Measurements from ENCODE around the gene MTHFR. TPM values are rescaled to one million over a fixed set of nuclear protein-coding genes. Genes with fewer than 3 reads are reported as not detected.

Gene MTHFR
- total and polyA plus RNA-seq, 2 of the 4 experiments (the other 2 are of a cell fraction): 7.3 to 7.4 TPM

- Histone ChIP-seq H4K8ac (ENCODE audit: low read depth in 2 of 2, low read length in 2 of 2) (no peak overlapping the region), H2AFZ (replicated peaks; ENCODE audit: low read length, poor library complexity) (no peak overlapping the region), H2BK120ac (ENCODE audit: low read depth, low read length) (no peak overlapping the region), H2BK15ac (ENCODE audit: low read depth, low read length) (no peak overlapping the region), H3K56ac (ENCODE audit: extremely low read depth, insufficient read depth, low read length) (no peak overlapping the region), H4K5ac (ENCODE audit: low read depth, low read length) (no peak overlapping the region), H3K9me3 (ENCODE audit: control insufficient read depth, insufficient read depth, low read length) (no peaks in the 10 kb centered on the region), H3K36me3 (ENCODE audit: control insufficient read depth, insufficient read depth, low read length) (no peaks in the 10 kb centered on the region), H3K27ac (ENCODE audit: insufficient read depth, low read length) (no peak overlapping the region), H3K4ac (ENCODE audit: low read depth, low read length) (no peak overlapping the region), H2BK5ac (ENCODE audit: low read depth, low read length, poor library complexity, severe bottlenecking) (no peak overlapping the region), H3K14ac (replicated peaks; ENCODE audit: low read depth, low read length) (no peak overlapping the region), H3K79me1 (ENCODE audit: low read depth in 1 of 2, low read length in 2 of 2) (no peaks in the 10 kb centered on the region), H3K4me2 (ENCODE audit: low read depth, low read length) (no peak overlapping the region), H3K23ac (ENCODE audit: low read depth, low read length) (no peak overlapping the region), H3K9me1 (ENCODE audit: insufficient read depth, low read length) (0 out of 2 replicates have a peak, but pooled peaks cover 4% of the 10 kb centered on the region), H3K27me3 (ENCODE audit: control insufficient read depth, insufficient read depth, low read length) (peaks cover 34% of the 10 kb centered on the region), H3K9ac (ENCODE audit: low read depth, low read length) (no peak overlapping the region), H2AK5ac (ENCODE audit: low read depth, low read length) (no peak overlapping the region), H3K4me1 (ENCODE audit: control insufficient read depth, insufficient read depth, low read length) (0 out of 2 replicates have a peak, but pooled peaks cover 1% of the 10 kb centered on the region), H2BK20ac (ENCODE audit: low read depth, low read length) (no peak overlapping the region), H3K4me3 (ENCODE audit: insufficient read depth, low read depth, low read length) (no peak overlapping the region), H2AK9ac (replicated peaks; ENCODE audit: low read depth, low read length, poor library complexity) (no peak overlapping the region), H3K18ac (ENCODE audit: low read depth, low read length) (no peak overlapping the region), H4K91ac (ENCODE audit: insufficient read depth, low read depth, low read length) (no peak overlapping the region), H4K20me1 (ENCODE audit: insufficient read depth, low read length) (no peaks in the 10 kb centered on the region)
- CTCF ChIA-PET: no interaction called here
- ATAC-seq (ENCODE audit: low read depth): no peak
- POLR2A ChIA-PET (ENCODE audit: unreplicated experiment): no interaction called here
- WGBS, 2 experiments (ENCODE audit: extremely low coverage in 2 of 2, insufficient read length in 1 of 2): no CpG with 5 or more reads among the region's 8 CpGs
- intact Hi-C loops (cut with micrococcal nuclease) (no loop called here), dilution Hi-C loops (cut with HindIII; ENCODE audit: low sequenced_read_pairs, unreplicated experiment) (no loop called here), in situ Hi-C loops (cut with MboI; ENCODE audit: low sequenced_read_pairs) (no loop called here)
- no TSS peak for BruUV-seq (replicated peaks)
- TF ChIP-seq CHD1 (IDR thresholded peaks at IDR 0.05; ENCODE audit: low read depth, low read length) (no peak), POLR2A (IDR thresholded peaks at IDR 0.05; ENCODE audit: low read depth, low read length) (no peak), SMC3 (IDR thresholded peaks at IDR 0.05; ENCODE audit: low read depth, low read length) (no peak), ELK1 (IDR thresholded peaks at IDR 0.05; ENCODE audit: borderline replicate concordance, low read depth, low read length) (no peak), MAZ (IDR thresholded peaks at IDR 0.05; ENCODE audit: borderline replicate concordance, low read depth, low read length) (no peak), CTCF (conservative IDR thresholded peaks at IDR 0.05; ENCODE audit: low read depth, low read length) (no peak), USF2 (IDR thresholded peaks at IDR 0.05; ENCODE audit: low read depth, low read length) (no peak), RFX5 (IDR thresholded peaks at IDR 0.05; ENCODE audit: low read depth, low read length) (no peak), MAFK (IDR thresholded peaks at IDR 0.05; ENCODE audit: low read depth, low read length) (no peak), RAD21 (IDR thresholded peaks at IDR 0.05; ENCODE audit: low read length) (no peak), RCOR1 (IDR thresholded peaks at IDR 0.05; ENCODE audit: insufficient replicate concordance, low read length) (no peak), NFE2L2 (IDR thresholded peaks at IDR 0.05; ENCODE audit: low read depth, low read length) (no peak), BHLHE40 (IDR thresholded peaks at IDR 0.05; ENCODE audit: low read depth, low read length) (no peak), FOS (IDR thresholded peaks at IDR 0.05; ENCODE audit: low read depth, low read length) (no peak)
- no peak for DNase-seq
These were observed 49.7 kb upstream of the MTHFR start for GRCh38 chr1:11855430-11855829.
